Medulla oblongata (tissue), 1 donor: ENCODE data around the gene CMIP.
"Not testable (repeated sequence)": the region's sequence is repeated elsewhere in the genome, so short reads cannot be mapped to it uniquely, and the experiment has no call there.

Source experiments
- DNase-seq: peaks from one replicate; pipeline ENCODE4 v3.0.0-alpha.2; 2015; ENCODE audit errors: extremely low spot score

Gene CMIP

GRCh38 chr16:81444448-81445121 is at the start of gene CMIP:
TSS of gene CMIP (plus strand) at chr16:81444808.
- peak; percentile 80 for DNase-seq

GRCh38 chr16:81394966-81395655 is 49.5 kb upstream of the CMIP start:
- no peak for DNase-seq

- no peak for DNase-seq
Measured at GRCh38 chr16:81397058-81397878, 47.3 kb upstream of the CMIP start.

GRCh38 chr16:81397879-81398520 is 46.6 kb upstream of the CMIP start:
- DNase-seq, result no peak

- DNase-seq, result no peak
Measured at GRCh38 chr16:81399909-81400308, 44.7 kb upstream of the CMIP start.

- no peak for DNase-seq
Measured at GRCh38 chr16:81401035-81401950, 43.3 kb upstream of the CMIP start.

- no peak for DNase-seq
Measured at GRCh38 chr16:81403208-81403600, 41.4 kb upstream of the CMIP start.

- peak; percentile 82 for DNase-seq
Measured at GRCh38 chr16:81403601-81404391, 40.8 kb upstream of the CMIP start.

- not testable (repeated sequence) for DNase-seq
Measured at GRCh38 chr16:81405002-81405401, 39.6 kb upstream of the CMIP start.

- DNase-seq, result no peak
Measured at GRCh38 chr16:81405702-81406113, 38.9 kb upstream of the CMIP start.

- no peak for DNase-seq
Measured at GRCh38 chr16:81408409-81408950, 36.1 kb upstream of the CMIP start.

GRCh38 chr16:81409016-81409556 is 35.5 kb upstream of the CMIP start:
- DNase-seq, result no peak

GRCh38 chr16:81410643-81411293 is 33.8 kb upstream of the CMIP start:
- no peak for DNase-seq

GRCh38 chr16:81413245-81413990 is 31.2 kb upstream of the CMIP start:
- DNase-seq, result no peak

GRCh38 chr16:81415751-81416150 is 28.9 kb upstream of the CMIP start:
- no peak for DNase-seq

GRCh38 chr16:81416749-81417148 is 27.9 kb upstream of the CMIP start:
- no peak for DNase-seq

GRCh38 chr16:81417210-81417609 is 27.4 kb upstream of the CMIP start:
- no peak for DNase-seq

- DNase-seq, result no peak
Measured at GRCh38 chr16:81419806-81420205, 24.8 kb upstream of the CMIP start.
